Neural cell (in vitro differentiated cells): ENCODE results near the gene CELSR1. TPM values are rescaled to one million over a fixed set of nuclear protein-coding genes. Genes with fewer than 3 reads are reported as not detected.

ENCODE experiments used
- H2AFZ ChIP-seq: fragments of 200-600, 300-800 bp; sonication (generic), shearing (Covaris generic); 2 replicates; pipeline ENCODE4 v1.6.0; 2014; ENCODE audit warnings: low read depth, mild to moderate bottlenecking, antibody characterized with exemption, low read length, moderate library complexity
- H3F3A ChIP-seq: fragments of 200-600 bp; shearing (Covaris generic); 2 replicates; pipeline ENCODE4 v1.6.1; 2016; ENCODE audit warnings: mild to moderate bottlenecking, moderate library complexity, mixed read lengths, antibody characterized with exemption, low read length; ENCODE audit not compliant: insufficient read depth, poor library complexity, severe bottlenecking
- H3K27ac ChIP-seq: fragments of 200-600, 300-800 bp; sonication (generic), shearing (Covaris generic); 2 replicates; pipeline ENCODE4 v1.5.1; 2014; ENCODE audit warnings: mild to moderate bottlenecking, low read length, moderate library complexity
- H3K27me3 ChIP-seq: fragments of 300-800, 200-600 bp; sonication (generic), shearing (Covaris generic); 2 replicates; pipeline ENCODE4 v1.6.0; 2014; ENCODE audit warnings: mild to moderate bottlenecking, low read depth, low read length, moderate library complexity; ENCODE audit not compliant: insufficient read depth
- H3K36me3 ChIP-seq: fragments of 300-800, 200-600 bp; sonication (generic), shearing (Covaris generic); 2 replicates; pipeline ENCODE4 v1.5.1; 2014; ENCODE audit warnings: mild to moderate bottlenecking, antibody characterized with exemption, low read length, moderate library complexity; ENCODE audit not compliant: insufficient read depth
- H3K4me2 ChIP-seq: fragments of 300-800, 200-600 bp; sonication (generic), shearing (Covaris generic); 2 replicates; pipeline ENCODE4 v1.6.0; 2014; ENCODE audit warnings: mild to moderate bottlenecking, low read length
- H3K4me3 ChIP-seq: fragments of 300-800, 200-600 bp; sonication (generic), shearing (Covaris generic); 2 replicates; pipeline ENCODE4 v1.5.1; 2014; ENCODE audit warnings: mild to moderate bottlenecking, low read length, moderate library complexity
- H3K79me2 ChIP-seq: fragments of 200-600 bp; shearing (Covaris generic); replicated peaks from 2 replicates; pipeline ENCODE4 v1.6.0; 2014; ENCODE audit warnings: mild to moderate bottlenecking, low read length, moderate library complexity; ENCODE audit not compliant: insufficient read depth
- H3K9ac ChIP-seq: fragments of 300-800, 200-600 bp; sonication (generic), shearing (Covaris generic); 2 replicates; pipeline ENCODE4 v1.6.1; 2016; ENCODE audit warnings: mild to moderate bottlenecking, low read length, mixed read lengths
- H3K9me2 ChIP-seq: fragments of 200-600 bp; shearing (Covaris generic); 2 replicates; pipeline ENCODE4 v1.6.1; 2016; ENCODE audit warnings: mild to moderate bottlenecking, low read length, mixed read lengths; ENCODE audit not compliant: insufficient read depth
- H3K9me3 ChIP-seq: fragments of 200-600, 300-800 bp; sonication (generic), shearing (Covaris generic); 2 replicates; pipeline ENCODE4 v1.6.1; 2016; ENCODE audit warnings: mild to moderate bottlenecking, mixed run types, low read length, moderate library complexity, mixed read lengths
- H4K20me1 ChIP-seq: fragments of 200-600 bp; shearing (Covaris generic); 2 replicates; pipeline ENCODE4 v1.6.1; 2016; ENCODE audit warnings: mild to moderate bottlenecking, mixed run types; ENCODE audit not compliant: insufficient read depth
- EP300 ChIP-seq: fragments of 450-650 bp; conservative IDR thresholded peaks from 2 replicates; pipeline ENCODE4 v1.6.1; 2014; ENCODE audit warnings: antibody characterized with exemption, mild to moderate bottlenecking, moderate library complexity; ENCODE audit not compliant: poor library complexity, severe bottlenecking
- EZH2 ChIP-seq: fragments of 200-600, 300-800 bp; shearing (Covaris generic), sonication (generic); IDR thresholded peaks from 2 replicates; pipeline ENCODE4 v1.6.1; 2014; ENCODE audit warnings: antibody characterized with exemption, low read length, borderline replicate concordance, mild to moderate bottlenecking; ENCODE audit not compliant: insufficient read depth, poor library complexity, severe bottlenecking
- MXI1 ChIP-seq: fragments of 450-650 bp; conservative IDR thresholded peaks from 2 replicates; pipeline ENCODE4 v1.6.1; 2014; ENCODE audit warnings: antibody characterized with exemption, mild to moderate bottlenecking; ENCODE audit not compliant: poor library complexity, severe bottlenecking
- POLR2AphosphoS5 ChIP-seq: IDR thresholded peaks from 2 replicates; pipeline ENCODE4 v1.6.1; 2012
- RAD21 ChIP-seq: fragments of 450-650 bp; conservative IDR thresholded peaks from 2 replicates; pipeline ENCODE4 v1.6.1; 2014; ENCODE audit warnings: antibody characterized with exemption, mild to moderate bottlenecking, moderate library complexity
- SMC3 ChIP-seq: fragments of 450-650 bp; conservative IDR thresholded peaks from 2 replicates; pipeline ENCODE4 v1.6.1; 2014; ENCODE audit warnings: antibody characterized with exemption, mild to moderate bottlenecking, moderate library complexity; ENCODE audit not compliant: poor library complexity
- TAF1 ChIP-seq: IDR thresholded peaks from 2 replicates; pipeline ENCODE4 v1.6.1; 2012; ENCODE audit warnings: low read depth
- polyA plus RNA-seq: library from polyadenylated mRNA; depleted of rRNA; stranded (reverse); fragments of >200 nt; gene quantifications from 2 replicates; pipeline ENCODE4 v1.2.3, GENCODE V29; 2014
- TF ChIP-seq, protein P1 (sequence below): fragments of 450-650 bp; IDR thresholded peaks from 2 replicates; pipeline ENCODE4 v1.5.1; 2014; ENCODE audit warnings: antibody characterized with exemption, mild to moderate bottlenecking, moderate library complexity; ENCODE audit not compliant: poor library complexity, severe bottlenecking
- TF ChIP-seq, protein P2 (sequence below): IDR thresholded peaks from 2 replicates; pipeline ENCODE4 v1.6.1; 2012; ENCODE audit warnings: borderline replicate concordance

Gene CELSR1
- polyA plus RNA-seq, 1 donor from 2014 or later = 0.14 TPM

DNA sequence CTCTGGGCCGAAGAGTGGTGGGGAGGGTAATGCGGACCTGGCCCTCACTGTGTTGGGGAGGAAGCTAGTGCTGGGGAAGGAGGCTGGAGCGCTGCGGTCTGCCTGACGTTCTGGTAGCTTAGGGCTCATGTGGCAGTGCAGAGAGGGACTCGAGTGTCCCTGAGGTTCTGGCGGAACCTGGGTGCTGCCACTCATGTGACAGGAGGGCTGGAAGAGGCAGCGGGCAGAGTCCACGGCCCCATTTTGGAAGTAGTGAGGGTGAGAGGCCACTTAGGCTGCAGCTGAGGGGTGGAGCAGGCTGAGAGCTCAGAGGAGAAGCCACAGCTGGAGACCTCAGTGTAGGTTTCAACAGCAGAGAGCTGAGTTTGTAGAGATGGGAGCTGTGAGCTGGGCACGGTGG is 218.1 kb downstream of the CELSR1 start:
- Histone ChIP-seq H3K27me3 (no peaks in the 10 kb centered on the region), H3K79me2 (no peaks in the 10 kb centered on the region), H3K36me3 (no peaks in the 10 kb centered on the region), H3K9me3 (no peaks in the 10 kb centered on the region), H4K20me1 (no peaks in the 10 kb centered on the region), H2AFZ (no peak overlapping the region), H3K4me2 (no peak overlapping the region), H3K9ac (no peak overlapping the region), H3K9me2 (no peaks in the 10 kb centered on the region), H3F3A (no peaks in the 10 kb centered on the region), H3K4me3 (no peak overlapping the region), H3K27ac (no peak overlapping the region)
- no peak for TF ChIP-seq EP300
- no peak for TF ChIP-seq TAF1
- TF ChIP-seq EZH2 = no peak
- TF ChIP-seq MXI1 = no peak
- TF ChIP-seq POLR2AphosphoS5 = no peak
- TF ChIP-seq, protein P1, sequence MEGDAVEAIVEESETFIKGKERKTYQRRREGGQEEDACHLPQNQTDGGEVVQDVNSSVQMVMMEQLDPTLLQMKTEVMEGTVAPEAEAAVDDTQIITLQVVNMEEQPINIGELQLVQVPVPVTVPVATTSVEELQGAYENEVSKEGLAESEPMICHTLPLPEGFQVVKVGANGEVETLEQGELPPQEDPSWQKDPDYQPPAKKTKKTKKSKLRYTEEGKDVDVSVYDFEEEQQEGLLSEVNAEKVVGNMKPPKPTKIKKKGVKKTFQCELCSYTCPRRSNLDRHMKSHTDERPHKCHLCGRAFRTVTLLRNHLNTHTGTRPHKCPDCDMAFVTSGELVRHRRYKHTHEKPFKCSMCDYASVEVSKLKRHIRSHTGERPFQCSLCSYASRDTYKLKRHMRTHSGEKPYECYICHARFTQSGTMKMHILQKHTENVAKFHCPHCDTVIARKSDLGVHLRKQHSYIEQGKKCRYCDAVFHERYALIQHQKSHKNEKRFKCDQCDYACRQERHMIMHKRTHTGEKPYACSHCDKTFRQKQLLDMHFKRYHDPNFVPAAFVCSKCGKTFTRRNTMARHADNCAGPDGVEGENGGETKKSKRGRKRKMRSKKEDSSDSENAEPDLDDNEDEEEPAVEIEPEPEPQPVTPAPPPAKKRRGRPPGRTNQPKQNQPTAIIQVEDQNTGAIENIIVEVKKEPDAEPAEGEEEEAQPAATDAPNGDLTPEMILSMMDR = no peak
- no peak for TF ChIP-seq SMC3
- TF ChIP-seq, protein P2, sequence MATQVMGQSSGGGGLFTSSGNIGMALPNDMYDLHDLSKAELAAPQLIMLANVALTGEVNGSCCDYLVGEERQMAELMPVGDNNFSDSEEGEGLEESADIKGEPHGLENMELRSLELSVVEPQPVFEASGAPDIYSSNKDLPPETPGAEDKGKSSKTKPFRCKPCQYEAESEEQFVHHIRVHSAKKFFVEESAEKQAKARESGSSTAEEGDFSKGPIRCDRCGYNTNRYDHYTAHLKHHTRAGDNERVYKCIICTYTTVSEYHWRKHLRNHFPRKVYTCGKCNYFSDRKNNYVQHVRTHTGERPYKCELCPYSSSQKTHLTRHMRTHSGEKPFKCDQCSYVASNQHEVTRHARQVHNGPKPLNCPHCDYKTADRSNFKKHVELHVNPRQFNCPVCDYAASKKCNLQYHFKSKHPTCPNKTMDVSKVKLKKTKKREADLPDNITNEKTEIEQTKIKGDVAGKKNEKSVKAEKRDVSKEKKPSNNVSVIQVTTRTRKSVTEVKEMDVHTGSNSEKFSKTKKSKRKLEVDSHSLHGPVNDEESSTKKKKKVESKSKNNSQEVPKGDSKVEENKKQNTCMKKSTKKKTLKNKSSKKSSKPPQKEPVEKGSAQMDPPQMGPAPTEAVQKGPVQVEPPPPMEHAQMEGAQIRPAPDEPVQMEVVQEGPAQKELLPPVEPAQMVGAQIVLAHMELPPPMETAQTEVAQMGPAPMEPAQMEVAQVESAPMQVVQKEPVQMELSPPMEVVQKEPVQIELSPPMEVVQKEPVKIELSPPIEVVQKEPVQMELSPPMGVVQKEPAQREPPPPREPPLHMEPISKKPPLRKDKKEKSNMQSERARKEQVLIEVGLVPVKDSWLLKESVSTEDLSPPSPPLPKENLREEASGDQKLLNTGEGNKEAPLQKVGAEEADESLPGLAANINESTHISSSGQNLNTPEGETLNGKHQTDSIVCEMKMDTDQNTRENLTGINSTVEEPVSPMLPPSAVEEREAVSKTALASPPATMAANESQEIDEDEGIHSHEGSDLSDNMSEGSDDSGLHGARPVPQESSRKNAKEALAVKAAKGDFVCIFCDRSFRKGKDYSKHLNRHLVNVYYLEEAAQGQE = no peak
- TF ChIP-seq RAD21 = no peak

DNA sequence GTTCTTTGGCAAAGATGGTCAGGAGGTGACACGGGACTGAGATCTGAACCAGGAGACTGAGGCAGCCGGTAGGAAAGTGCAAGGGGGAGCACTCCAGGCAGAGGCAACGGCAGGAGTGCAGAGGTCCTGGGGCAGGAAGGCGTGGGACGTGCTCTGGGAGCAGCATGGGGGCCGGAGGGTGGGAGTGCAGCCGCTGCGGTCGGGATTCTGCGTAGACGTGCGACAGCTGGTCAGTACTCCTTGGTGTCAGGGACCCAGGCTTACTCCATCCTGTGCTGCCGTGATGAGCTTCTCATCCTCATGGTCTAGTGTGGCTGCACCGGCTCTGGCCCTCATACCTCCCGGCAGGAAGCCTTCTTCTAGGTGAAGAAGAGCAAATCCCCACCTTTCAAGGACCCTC is 218.8 kb downstream of the CELSR1 start:
- Histone ChIP-seq H3K9ac (no peak overlapping the region), H3K27me3 (no peaks in the 10 kb centered on the region), H3K9me3 (no peaks in the 10 kb centered on the region), H3K9me2 (no peaks in the 10 kb centered on the region), H3K36me3 (no peaks in the 10 kb centered on the region), H3K27ac (no peak overlapping the region), H3K4me2 (no peak overlapping the region), H3K4me3 (no peak overlapping the region), H3K79me2 (no peaks in the 10 kb centered on the region), H2AFZ (no peak overlapping the region), H4K20me1 (no peaks in the 10 kb centered on the region), H3F3A (no peaks in the 10 kb centered on the region)
- TF ChIP-seq POLR2AphosphoS5 (no peak), MXI1 (no peak), EZH2 (no peak), EP300 (no peak), RAD21 (no peak)
- TF ChIP-seq, protein P1 = no peak
